ENCODE measurements around the gene EDEM1.
"Not testable (repeated sequence)": the region's sequence is repeated elsewhere in the genome, so short reads cannot be mapped to it uniquely, and the experiment has no call there.

Gene EDEM1

GRCh38 chr3:5187156-5187919, at the start of gene EDEM1:
Gene EDEM1, plus strand, starts transcription at chr3:5187707. Its CDS starts 99 bp downstream, at chr3:5187806.
- peak; percentile 88 for DNase-seq

- DNase-seq = no peak
Observed at GRCh38 chr3:5138214-5138981, 49.1 kb upstream of the EDEM1 start.

- no peak for DNase-seq
Observed at GRCh38 chr3:5140230-5140621, 47.3 kb upstream of the EDEM1 start.

GRCh38 chr3:5140839-5141238, 46.7 kb upstream of the EDEM1 start:
- DNase-seq = no peak

- DNase-seq = no peak
Observed at GRCh38 chr3:5141760-5142159, 45.7 kb upstream of the EDEM1 start.

- no peak for DNase-seq
Observed at GRCh38 chr3:5143464-5143863, 44.0 kb upstream of the EDEM1 start.

- DNase-seq = no peak
Observed at GRCh38 chr3:5144316-5144994, 43.1 kb upstream of the EDEM1 start.

GRCh38 chr3:5145120-5145519, 42.4 kb upstream of the EDEM1 start:
- no peak for DNase-seq

GRCh38 chr3:5147152-5147551, 40.4 kb upstream of the EDEM1 start:
- DNase-seq = not testable (repeated sequence)

- DNase-seq = no peak
Observed at GRCh38 chr3:5149306-5149880, 38.1 kb upstream of the EDEM1 start.

GRCh38 chr3:5151586-5151985, 35.9 kb upstream of the EDEM1 start:
- DNase-seq = no peak

- DNase-seq = no peak
Observed at GRCh38 chr3:5153074-5153473, 34.4 kb upstream of the EDEM1 start.

- DNase-seq = no peak
Observed at GRCh38 chr3:5155241-5155640, 32.3 kb upstream of the EDEM1 start.

- no peak for DNase-seq
Observed at GRCh38 chr3:5160321-5160720, 27.2 kb upstream of the EDEM1 start.

- no peak for DNase-seq
Observed at GRCh38 chr3:5160940-5161858, 26.3 kb upstream of the EDEM1 start.

- no peak for DNase-seq
Observed at GRCh38 chr3:5162102-5162501, 25.4 kb upstream of the EDEM1 start.

- no peak for DNase-seq
Observed at GRCh38 chr3:5165698-5166097, 21.8 kb upstream of the EDEM1 start.

- DNase-seq = no peak
Observed at GRCh38 chr3:5166846-5167245, 20.7 kb upstream of the EDEM1 start.

- DNase-seq = no peak
Observed at GRCh38 chr3:5168110-5168509, 19.4 kb upstream of the EDEM1 start.

GRCh38 chr3:5169807-5170206, 17.7 kb upstream of the EDEM1 start:
- no peak for DNase-seq

GRCh38 chr3:5170975-5171374, 16.5 kb upstream of the EDEM1 start:
- no peak for DNase-seq

- no peak for DNase-seq
Observed at GRCh38 chr3:5172018-5172417, 15.5 kb upstream of the EDEM1 start.
